AG04450 (cell line): ENCODE data around the gene STARD7. TPM values are rescaled to one million over a fixed set of nuclear protein-coding genes. Genes with fewer than 3 reads are reported as not detected.

Source experiments
- CTCF ChIA-PET: fragments of 300-600, 350-600 bp; formaldehyde crosslinking; extraction: SDS; loops from one replicate; lab custom pipeline; 2022; ENCODE audit warnings: antibody characterized with exemption, inconsistent platforms; lab: Charles Lee
- POLR2A ChIA-PET: fragments of 350-600 bp; formaldehyde crosslinking; extraction: SDS; loops from one replicate; lab custom pipeline; 2021; ENCODE audit warnings: antibody characterized with exemption, inconsistent platforms; lab: Yijun Ruan, JAX
- DNase-seq: peaks from one replicate; pipeline ENCODE4 v3.0.0-alpha.2; 2011; ENCODE audit warnings: low read depth, low spot score
- H3K27ac ChIP-seq: one replicate; pipeline ENCODE4 v1.5.1; 2012; ENCODE audit warnings: low read depth, low read length, control low read depth
- H3K27me3 ChIP-seq: one replicate; pipeline ENCODE4 v1.6.0; 2012; ENCODE audit warnings: low read length; ENCODE audit not compliant: control insufficient read depth, insufficient read depth
- H3K4me3 ChIP-seq: 2 replicates; pipeline ENCODE4 v1.5.1; 2011; ENCODE audit warnings: mild to moderate bottlenecking, low read depth, low read length, control low read depth
- H3K9me3 ChIP-seq: 2 replicates; pipeline ENCODE4 v1.5.1; 2012; ENCODE audit warnings: low read length; ENCODE audit not compliant: control insufficient read depth, insufficient read depth
- polyA plus RNA-seq: library from polyadenylated mRNA; depleted of rRNA; stranded (reverse); fragments of >200 nt; gene quantifications from 2 replicates; pipeline ENCODE4 v1.2.3, GENCODE V29; 2011
- TF ChIP-seq, protein P1 (sequence below): IDR thresholded peaks from 2 replicates; pipeline ENCODE4 v1.5.1; 2011; ENCODE audit warnings: low read depth, low read length, control low read depth, inconsistent platforms

The STARD7 gene
- polyA plus RNA-seq, 1 experiment, result 106 TPM

DNA sequence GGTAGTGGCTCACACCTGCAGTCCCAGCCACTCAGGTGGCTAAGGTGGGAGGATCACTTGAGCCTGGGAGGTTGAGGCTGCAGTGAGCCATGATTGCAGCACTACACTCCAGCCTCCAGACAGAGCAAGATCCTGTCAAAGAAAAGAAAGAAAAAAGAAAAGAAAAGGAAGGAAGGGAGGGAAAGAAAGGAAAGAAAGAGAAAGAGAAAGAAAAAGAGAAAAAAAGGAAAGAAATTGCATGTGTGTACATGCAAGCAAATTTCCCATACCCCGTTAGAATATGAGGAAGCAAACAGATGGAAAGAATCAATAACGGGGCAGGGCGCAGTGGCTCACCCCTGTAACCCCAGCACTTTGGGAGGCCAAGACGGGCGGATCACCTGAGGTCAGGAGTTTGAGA, 39.3 kb upstream of the STARD7 start:
- Histone ChIP-seq H3K27me3 (no peaks in the 10 kb centered on the region), H3K9me3 (0 out of 2 replicates have a peak, but pooled peaks cover 4% of the 10 kb centered on the region), H3K27ac (no peak overlapping the region), H3K4me3 (no peak overlapping the region)
- TF ChIP-seq, protein P1, sequence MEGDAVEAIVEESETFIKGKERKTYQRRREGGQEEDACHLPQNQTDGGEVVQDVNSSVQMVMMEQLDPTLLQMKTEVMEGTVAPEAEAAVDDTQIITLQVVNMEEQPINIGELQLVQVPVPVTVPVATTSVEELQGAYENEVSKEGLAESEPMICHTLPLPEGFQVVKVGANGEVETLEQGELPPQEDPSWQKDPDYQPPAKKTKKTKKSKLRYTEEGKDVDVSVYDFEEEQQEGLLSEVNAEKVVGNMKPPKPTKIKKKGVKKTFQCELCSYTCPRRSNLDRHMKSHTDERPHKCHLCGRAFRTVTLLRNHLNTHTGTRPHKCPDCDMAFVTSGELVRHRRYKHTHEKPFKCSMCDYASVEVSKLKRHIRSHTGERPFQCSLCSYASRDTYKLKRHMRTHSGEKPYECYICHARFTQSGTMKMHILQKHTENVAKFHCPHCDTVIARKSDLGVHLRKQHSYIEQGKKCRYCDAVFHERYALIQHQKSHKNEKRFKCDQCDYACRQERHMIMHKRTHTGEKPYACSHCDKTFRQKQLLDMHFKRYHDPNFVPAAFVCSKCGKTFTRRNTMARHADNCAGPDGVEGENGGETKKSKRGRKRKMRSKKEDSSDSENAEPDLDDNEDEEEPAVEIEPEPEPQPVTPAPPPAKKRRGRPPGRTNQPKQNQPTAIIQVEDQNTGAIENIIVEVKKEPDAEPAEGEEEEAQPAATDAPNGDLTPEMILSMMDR, result no peak
- no peak for DNase-seq
- POLR2A ChIA-PET, result no interaction called here
- CTCF ChIA-PET, result interaction anchor here (1.8 kb wide), 1 partner anchor 74 kb away, joined by 5 read pairs; no protein-coding TSS in a partner anchor

DNA sequence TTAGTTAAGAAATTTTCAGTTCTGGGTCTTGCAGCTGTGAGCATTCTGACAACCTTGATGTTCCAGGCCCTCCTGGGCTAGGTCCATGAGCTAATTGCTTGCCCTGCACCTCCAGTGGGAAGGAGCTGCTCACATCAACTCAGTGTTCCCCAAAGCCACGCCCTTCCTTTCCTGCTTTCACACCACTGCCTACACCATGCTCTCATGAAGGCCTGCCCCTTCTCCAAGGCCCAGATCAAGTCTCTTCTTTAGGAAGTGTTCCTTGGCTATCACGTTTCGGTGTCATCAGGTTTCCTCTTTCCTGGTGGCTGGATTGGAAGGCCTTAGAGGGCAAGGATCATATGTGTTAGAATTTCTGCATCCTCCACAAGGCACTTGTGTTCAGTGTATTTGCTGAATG, 38.4 kb upstream of the STARD7 start:
- DNase-seq, result no peak
- no peak overlapping the region for H3K4me3 ChIP-seq
- TF ChIP-seq, protein P1, result no peak
- H3K27me3 ChIP-seq, result no peaks in the 10 kb centered on the region
- H3K27ac ChIP-seq, result no peak overlapping the region
- POLR2A ChIA-PET, result no interaction called here
- CTCF ChIA-PET, result interaction anchor here (1.8 kb wide), 1 partner anchor 73 kb away, joined by 5 read pairs; no protein-coding TSS in a partner anchor
- H3K9me3 ChIP-seq, result 0 out of 2 replicates have a peak, but pooled peaks cover 4% of the 10 kb centered on the region

DNA sequence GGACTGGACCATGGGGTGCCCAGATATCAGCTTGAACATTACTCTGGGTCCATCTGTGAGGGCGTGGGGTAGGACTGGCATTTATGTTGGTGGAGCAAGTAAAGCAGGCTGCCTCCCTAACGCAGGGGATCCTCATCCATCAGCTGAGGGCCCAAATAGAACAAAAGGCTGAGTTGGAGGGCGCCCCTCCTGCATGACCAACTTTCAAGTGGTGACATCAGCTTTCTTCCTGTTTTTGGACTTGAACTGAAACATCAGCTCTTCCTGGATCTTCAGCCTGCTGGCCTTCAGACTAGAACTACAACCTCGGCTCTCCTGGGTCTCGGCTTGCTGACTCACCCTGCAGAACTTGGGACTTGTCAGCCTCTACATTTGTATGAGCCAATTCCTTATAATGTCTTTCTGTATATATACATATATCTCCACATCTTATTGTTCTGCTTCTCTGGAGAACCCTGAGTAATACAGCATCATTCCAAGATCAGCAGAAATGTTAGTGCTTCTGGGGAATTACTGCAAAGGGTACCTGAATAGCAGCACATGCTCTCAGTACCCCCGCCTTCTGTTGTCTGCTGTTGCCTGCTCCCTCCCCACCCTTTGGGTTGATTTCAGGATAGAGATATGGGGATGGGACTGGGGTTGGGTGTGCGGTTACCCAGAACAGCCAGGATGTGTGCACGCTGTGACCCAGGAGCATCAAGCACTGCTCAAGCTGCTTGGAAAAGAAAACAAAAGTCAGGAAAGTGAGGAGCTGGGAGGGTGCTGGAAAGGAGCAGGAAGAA, 37.2 kb upstream of the STARD7 start:
- no peaks in the 10 kb centered on the region for H3K27me3 ChIP-seq
- ChIA-PET POLR2A (interaction anchor here (0.6 kb wide), 1 partner anchor 107 kb away, joined by 4 read pairs; no protein-coding TSS in a partner anchor), CTCF (interaction anchor here (1.2 to 1.8 kb wide), 2 partner anchors 15 to 71 kb away, joined by 3 to 5 read pairs; no protein-coding TSS in a partner anchor)
- peak overlapping the region; percentile 21 for H3K27ac ChIP-seq
- TF ChIP-seq, protein P1, result no peak
- DNase-seq, result no peak
- H3K4me3 ChIP-seq, result no peak overlapping the region
- 0 out of 2 replicates have a peak, but pooled peaks cover 4% of the 10 kb centered on the region for H3K9me3 ChIP-seq

DNA sequence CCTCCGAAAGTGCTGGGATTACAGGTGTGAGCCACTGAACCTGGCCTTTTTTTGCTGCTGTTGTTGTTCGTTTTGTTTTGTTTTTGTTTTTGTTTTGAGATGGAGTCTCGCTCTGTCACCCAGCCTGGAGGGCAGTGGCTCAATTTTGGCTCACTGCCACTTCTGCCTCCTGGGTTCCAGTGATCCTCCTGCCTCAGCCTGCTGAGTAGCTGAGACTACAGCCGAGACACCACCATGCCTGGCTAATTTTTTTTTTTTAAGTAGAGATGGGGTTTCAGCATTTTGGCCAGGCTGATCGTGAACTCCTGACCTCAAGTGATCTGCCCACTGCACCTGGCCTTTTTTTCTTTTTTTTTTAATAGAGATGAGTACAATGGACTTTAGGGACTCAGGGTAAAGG, 35.2 kb upstream of the STARD7 start:
- no peaks in the 10 kb centered on the region for H3K27me3 ChIP-seq
- ChIA-PET CTCF (no interaction called here), POLR2A (no interaction called here)
- TF ChIP-seq, protein P1, result no peak
- no peak for DNase-seq
- no peak overlapping the region for H3K4me3 ChIP-seq
- H3K9me3 ChIP-seq, result 0 out of 2 replicates have a peak, but pooled peaks cover 4% of the 10 kb centered on the region
- H3K27ac ChIP-seq, result no peak overlapping the region
